ENCODE data around the gene GZMB. TPM values are rescaled to one million over a fixed set of nuclear protein-coding genes. Genes with fewer than 3 reads are reported as not detected.
A peak's percentile ranks its signal among the peaks of the same experiment; 100 is the strongest.

GZMB gene
- total RNA-seq, 4 donors from 2014 or later: 0.91 to 11.9 TPM; not detected in 2

- no peaks in the 10 kb centered on the region for H3K9me3 ChIP-seq
- no peaks in the 10 kb centered on the region for H3K4me1 ChIP-seq
- TF ChIP-seq CTCF (IDR thresholded peaks at IDR 0.05) (no peak), POLR2AphosphoS5 (IDR thresholded peaks at IDR 0.05) (no peak), POLR2A (IDR thresholded peaks at IDR 0.05; ENCODE audit: low read depth) (no peak)
- no peak for DNase-seq (ENCODE audit: extremely low spot score)
- intact Hi-C loops (cut with DNase I): no loop called here
- WGBS: 66% methylated on average over 3 of the region's 3 CpGs
- peaks cover 0 to 6% (median 0%) of the 10 kb centered on the region in 4 donors for H3K27me3 ChIP-seq
- no peaks in the 10 kb centered on the region for H3K36me3 ChIP-seq
- H3K4me3 ChIP-seq: no peak overlapping the region
- no peak overlapping the region for H3K27ac ChIP-seq (replicated peaks in 1 of 4)
Observed at GRCh38 chr14:24639905-24640304, 5.9 kb upstream of the GZMB start.

- no peaks in the 10 kb centered on the region for H3K9me3 ChIP-seq
- intact Hi-C loops (cut with DNase I): no loop called here
- H3K36me3 ChIP-seq: no peaks in the 10 kb centered on the region
- no peak overlapping the region for H3K4me3 ChIP-seq
- no peak overlapping the region for H3K27ac ChIP-seq (replicated peaks in 1 of 4)
- WGBS: 80% methylated on average over 3 of the region's 3 CpGs
- TF ChIP-seq POLR2AphosphoS5 (IDR thresholded peaks at IDR 0.05): no peak
- no peak for TF ChIP-seq CTCF (IDR thresholded peaks at IDR 0.05)
- no peak for TF ChIP-seq POLR2A (IDR thresholded peaks at IDR 0.05; ENCODE audit: low read depth)
- no peak for TF ChIP-seq EP300 (IDR thresholded peaks at IDR 0.05)
- H3K4me1 ChIP-seq: no peaks in the 10 kb centered on the region
- peaks cover 0 to 6% (median 0%) of the 10 kb centered on the region in 4 donors for H3K27me3 ChIP-seq
- no peak for DNase-seq (ENCODE audit: extremely low spot score)
Observed at GRCh38 chr14:24639270-24639669, 5.3 kb upstream of the GZMB start.

GRCh38 chr14:24633353-24633752 lies 637 bp downstream of the GZMB start:
- Histone ChIP-seq H3K9me3 (no peaks in the 10 kb centered on the region), H3K4me3 (no peak overlapping the region), H3K36me3 (no peaks in the 10 kb centered on the region), H3K27ac (replicated peaks in 1 of 4) (no peak overlapping the region), H3K4me1 (no peaks in the 10 kb centered on the region), H3K27me3 (no peaks in the 10 kb centered on the region)
- 87% methylated on average over 1 of the region's 1 CpG for WGBS
- intact Hi-C loops (cut with DNase I): no loop called here
- no peak for DNase-seq (ENCODE audit: extremely low spot score)
- TF ChIP-seq EP300 (IDR thresholded peaks at IDR 0.05): no peak
- TF ChIP-seq POLR2A (IDR thresholded peaks at IDR 0.05; ENCODE audit: low read depth): no peak
- no peak for TF ChIP-seq CTCF (IDR thresholded peaks at IDR 0.05)
- TF ChIP-seq POLR2AphosphoS5 (IDR thresholded peaks at IDR 0.05): no peak

- Histone ChIP-seq H3K27ac (replicated peaks in 1 of 4) (no peak overlapping the region), H3K9me3 (no peaks in the 10 kb centered on the region), H3K27me3 (no peaks in the 10 kb centered on the region), H3K4me1 (no peaks in the 10 kb centered on the region), H3K36me3 (no peaks in the 10 kb centered on the region), H3K4me3 (no peak overlapping the region)
- peak; percentile 89 for DNase-seq (ENCODE audit: extremely low spot score)
- TF ChIP-seq POLR2AphosphoS5 (IDR thresholded peaks at IDR 0.05) (no peak), EP300 (IDR thresholded peaks at IDR 0.05) (no peak), POLR2A (IDR thresholded peaks at IDR 0.05; ENCODE audit: low read depth) (no peak), CTCF (IDR thresholded peaks at IDR 0.05) (no peak)
- 81% methylated on average over 6 of the region's 6 CpGs for WGBS
- intact Hi-C loops (cut with DNase I): no loop called here
Observed at GRCh38 chr14:24632761-24633160, 1.2 kb downstream of the GZMB start.

- H3K27ac ChIP-seq (replicated peaks in 1 of 4): no peak overlapping the region
- no peaks in the 10 kb centered on the region for H3K4me1 ChIP-seq
- no peak for TF ChIP-seq CTCF (IDR thresholded peaks at IDR 0.05)
- no peak for TF ChIP-seq EP300 (IDR thresholded peaks at IDR 0.05)
- no peak for TF ChIP-seq POLR2AphosphoS5 (IDR thresholded peaks at IDR 0.05)
- no peak for TF ChIP-seq POLR2A (IDR thresholded peaks at IDR 0.05; ENCODE audit: low read depth)
- H3K4me3 ChIP-seq: no peak overlapping the region
- DNase-seq (ENCODE audit: extremely low spot score): peak; percentile 37
- H3K36me3 ChIP-seq: no peaks in the 10 kb centered on the region
- 64% methylated on average over 3 of the region's 4 CpGs for WGBS
- H3K9me3 ChIP-seq: no peaks in the 10 kb centered on the region
- intact Hi-C loops (cut with DNase I): no loop called here
- no peaks in the 10 kb centered on the region for H3K27me3 ChIP-seq
Observed at GRCh38 chr14:24632336-24632735, 1.7 kb downstream of the GZMB start.

Data from esophagus muscularis mucosa (tissue), 4 donors.